HCT116 (cell line): ENCODE results near the gene MYO1A. TPM values are rescaled to one million over a fixed set of nuclear protein-coding genes. Genes with fewer than 3 reads are reported as not detected.

Experiments used
- ATAC-seq: fragments of 200-7000 bp; cut with Tn5 transposase; 2 replicates; pipeline ENCODE4 v1.9.1; 2020; ENCODE audit warnings: mild to moderate bottlenecking, moderate library complexity
- BruUV-seq: library from RNA; stranded (reverse); fragments of 400-500 nt; replicated peaks from 2 replicates; lab custom pipeline; 2021; lab: Mats Ljungman, UMichigan
- CTCF ChIA-PET: fragments of 300-600 bp; sonication (Branson Sonifier 250); formaldehyde crosslinking; loops from one replicate; lab custom pipeline; 2021; ENCODE audit warnings: antibody characterized with exemption; lab: Charles Lee
- POLR2A ChIA-PET: fragments of 300-600, 350-600 bp; sonication (Branson Sonifier 250); formaldehyde crosslinking; loops from one replicate; lab custom pipeline; 2021; ENCODE audit warnings: antibody characterized with exemption; lab: Charles Lee
- RAD21 ChIA-PET, 2 experiments: fragments of 300-600 bp; sonication (Branson Sonifier 250); formaldehyde crosslinking; loops; one replicate each; lab custom pipeline; 2023; ENCODE audit warnings: low total read pairs in 2 of 2; ENCODE audit not compliant: uncharacterized antibody in 2 of 2, unreplicated experiment in 2 of 2, low non-redundant PET in 1 of 2; lab: Charles Lee
- DNase-seq: peaks from one replicate; pipeline ENCODE4 v3.0.0-alpha.2; 2010; ENCODE audit warnings: low read depth, low spot score
- H2AFZ ChIP-seq: fragments of 200-600 bp; shearing (Covaris generic), sonication (generic); 2 replicates; pipeline ENCODE4 v1.6.1; 2017; ENCODE audit warnings: low read depth, mixed run types, mixed read lengths, antibody characterized with exemption, low read length; ENCODE audit not compliant: poor library complexity, severe bottlenecking
- H3K27ac ChIP-seq: 2 replicates; pipeline ENCODE4 v1.5.1; 2012; ENCODE audit warnings: low read depth, low read length
- H3K27me3 ChIP-seq: fragments of 200-600 bp; sonication (generic); 2 replicates; pipeline ENCODE4 v1.6.1; 2016; ENCODE audit warnings: mixed run types, low read length, mixed read lengths; ENCODE audit not compliant: insufficient read depth
- H3K36me3 ChIP-seq, 2 experiments: fragments of 200-500 bp in 1 of 2; fragments of 200-600 bp in 1 of 2; sonication (Bioruptor generic) in 1 of 2; sonication (generic) in 1 of 2; 2 replicates each; pipeline versions ENCODE4 v1.5.1 to v1.6.1; 2014 to 2016; ENCODE audit warnings: low read length in 2 of 2, inconsistent platforms in 1 of 2, mixed read lengths in 1 of 2, mixed run types in 1 of 2; ENCODE audit not compliant: insufficient read depth in 2 of 2, control insufficient read depth in 1 of 2
- H3K4me1 ChIP-seq, 2 experiments: fragments of 200-600 bp in 1 of 2; sonication (generic) in 1 of 2; 2 replicates each; pipeline versions ENCODE4 v1.5.1 to v1.6.1; 2012 to 2017; ENCODE audit warnings: low read length in 2 of 2, inconsistent platforms in 1 of 2, mild to moderate bottlenecking in 1 of 2, mixed read lengths in 1 of 2, mixed run types in 1 of 2, moderate library complexity in 1 of 2; ENCODE audit not compliant: insufficient read depth in 2 of 2, control insufficient read depth in 1 of 2
- H3K4me2 ChIP-seq: fragments of 200-600 bp; sonication (generic); 2 replicates; pipeline ENCODE4 v1.6.1; 2017; ENCODE audit warnings: mixed run types, low read length, mixed read lengths
- H3K4me3 ChIP-seq, 2 experiments: fragments of 200-600 bp in 1 of 2; sonication (generic) in 1 of 2; replicated peaks in 1 of 2; 2 replicates each; pipeline ENCODE4 v1.5.1; 2011 to 2016; ENCODE audit warnings: low read length in 2 of 2, control low read depth in 1 of 2, low read depth in 1 of 2, mild to moderate bottlenecking in 1 of 2, mixed read lengths in 1 of 2, mixed run types in 1 of 2
- H3K79me2 ChIP-seq: fragments of 200-600 bp; sonication (generic); 2 replicates; pipeline ENCODE4 v1.6.1; 2017; ENCODE audit warnings: mild to moderate bottlenecking, mixed run types, low read length, moderate library complexity, mixed read lengths; ENCODE audit not compliant: insufficient read depth
- H3K9ac ChIP-seq: fragments of 200-600 bp; sonication (generic); 2 replicates; pipeline ENCODE4 v1.6.1; 2016; ENCODE audit warnings: low read length, mixed read lengths
- H3K9me2 ChIP-seq: fragments of 200-600 bp; sonication (generic), shearing (Covaris generic); 2 replicates; pipeline ENCODE4 v1.6.1; 2017; ENCODE audit warnings: mixed run types, mild to moderate bottlenecking, moderate library complexity; ENCODE audit not compliant: insufficient read depth
- H3K9me3 ChIP-seq, 2 experiments: fragments of 200-500 bp in 1 of 2; fragments of 200-600 bp in 1 of 2; sonication (Bioruptor generic) in 1 of 2; sonication (generic) in 1 of 2; 2 replicates each; pipeline ENCODE4 v1.6.1; 2014 to 2017; ENCODE audit warnings: low read length in 2 of 2, mixed read lengths in 2 of 2, inconsistent platforms in 1 of 2, low read depth in 1 of 2, mild to moderate bottlenecking in 1 of 2, mixed run types in 1 of 2, moderate library complexity in 1 of 2; ENCODE audit not compliant: control insufficient read depth in 1 of 2, insufficient read depth in 1 of 2
- H4K20me1 ChIP-seq: fragments of 200-600 bp; sonication (generic), shearing (Covaris generic); 2 replicates; pipeline ENCODE4 v1.6.1; 2017; ENCODE audit warnings: mixed run types, mild to moderate bottlenecking, moderate library complexity; ENCODE audit not compliant: insufficient read depth
- CBX3 ChIP-seq: IDR thresholded peaks from 2 replicates; pipeline ENCODE4 v1.6.1; 2012; ENCODE audit warnings: low read depth
- CEBPB ChIP-seq: IDR thresholded peaks from 2 replicates; pipeline ENCODE4 v1.6.1; 2012; ENCODE audit warnings: low read depth
- EGR1 ChIP-seq: IDR thresholded peaks from 2 replicates; pipeline ENCODE4 v1.6.1; 2012; ENCODE audit warnings: low read depth
- ELF1 ChIP-seq: IDR thresholded peaks from 2 replicates; pipeline ENCODE4 v1.6.1; 2012; ENCODE audit warnings: low read depth, borderline replicate concordance
- EZH2 ChIP-seq: fragments of 200-600 bp; sonication (generic); IDR thresholded peaks from 2 replicates; pipeline ENCODE4 v1.6.1; 2017; ENCODE audit warnings: antibody characterized with exemption, mixed run types
- EZH2phosphoT487 ChIP-seq: fragments of 200-600 bp; IDR thresholded peaks from 2 replicates; pipeline ENCODE4 v1.6.1; 2018; ENCODE audit warnings: antibody characterized with exemption, borderline replicate concordance
- FOSL1 ChIP-seq: IDR thresholded peaks from 2 replicates; pipeline ENCODE4 v1.6.1; 2012; ENCODE audit warnings: low read depth
- RAD21 ChIP-seq: IDR thresholded peaks from 2 replicates; pipeline ENCODE4 v1.6.1; 2012; ENCODE audit warnings: low read depth, mild to moderate bottlenecking
- SRF ChIP-seq: IDR thresholded peaks from 2 replicates; pipeline ENCODE4 v1.6.1; 2012; ENCODE audit warnings: low read depth
- ZFX ChIP-seq: fragments of 450-650 bp; IDR thresholded peaks from 2 replicates; pipeline ENCODE4 v1.6.1; 2017
- intact Hi-C: fragments of 100-400 bp; cut with micrococcal nuclease; formaldehyde crosslinking; loops from 2 replicates; pipeline ENCODE4 v1.10.0; 2022
- total RNA-seq: library from RNA; stranded (reverse); gene quantifications from one replicate; pipeline ENCODE4 v1.2.1, GENCODE V29; 2021; ENCODE audit not compliant: unreplicated experiment
- TF ChIP-seq, protein P1 (sequence below): IDR thresholded peaks from 2 replicates; pipeline ENCODE4 v1.6.1; 2012; ENCODE audit warnings: low read depth
- TF ChIP-seq, protein P2 (sequence below): IDR thresholded peaks from 2 replicates; pipeline ENCODE4 v1.6.1; 2011; ENCODE audit warnings: mild to moderate bottlenecking, low read length, moderate library complexity; ENCODE audit not compliant: insufficient replicate concordance; ENCODE audit errors: extremely low read depth
- TF ChIP-seq, protein P3 (sequence below): IDR thresholded peaks from 2 replicates; pipeline ENCODE4 v1.6.1; 2012
- TF ChIP-seq, protein P4 (sequence below): IDR thresholded peaks from 2 replicates; pipeline ENCODE4 v1.6.1; 2012

The MYO1A gene
- total RNA-seq, 1 experiment from 2014 or later: 0.76 TPM

DNA sequence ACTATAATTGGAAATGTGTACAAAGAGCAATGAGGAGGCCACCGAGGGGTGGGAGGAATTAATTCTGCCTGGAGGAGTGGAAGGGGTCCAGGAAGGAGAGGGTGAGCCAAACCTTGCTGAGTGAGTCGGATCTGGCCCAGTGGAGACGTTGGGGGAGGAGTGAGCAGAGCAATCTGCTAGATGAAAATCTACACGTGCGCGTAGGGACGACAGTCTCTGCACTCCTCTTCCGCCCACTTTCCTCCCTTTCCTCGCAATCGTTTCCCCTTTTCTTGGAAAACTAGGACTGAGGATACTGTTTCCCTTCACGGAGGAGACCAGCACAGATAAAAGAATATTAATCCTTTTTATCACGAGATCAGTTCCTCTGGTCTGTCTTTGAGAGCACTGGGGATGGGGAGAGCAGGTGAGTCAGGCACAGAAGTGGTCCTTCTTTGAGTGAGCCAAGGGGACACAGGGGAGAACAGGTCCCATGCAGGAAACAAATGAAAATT is 36.1 kb upstream of the MYO1A start (continued):
- TF ChIP-seq FOSL1 (no peak), SRF (no peak), RAD21 (no peak), ELF1 (no peak)
- TF ChIP-seq, protein P1, sequence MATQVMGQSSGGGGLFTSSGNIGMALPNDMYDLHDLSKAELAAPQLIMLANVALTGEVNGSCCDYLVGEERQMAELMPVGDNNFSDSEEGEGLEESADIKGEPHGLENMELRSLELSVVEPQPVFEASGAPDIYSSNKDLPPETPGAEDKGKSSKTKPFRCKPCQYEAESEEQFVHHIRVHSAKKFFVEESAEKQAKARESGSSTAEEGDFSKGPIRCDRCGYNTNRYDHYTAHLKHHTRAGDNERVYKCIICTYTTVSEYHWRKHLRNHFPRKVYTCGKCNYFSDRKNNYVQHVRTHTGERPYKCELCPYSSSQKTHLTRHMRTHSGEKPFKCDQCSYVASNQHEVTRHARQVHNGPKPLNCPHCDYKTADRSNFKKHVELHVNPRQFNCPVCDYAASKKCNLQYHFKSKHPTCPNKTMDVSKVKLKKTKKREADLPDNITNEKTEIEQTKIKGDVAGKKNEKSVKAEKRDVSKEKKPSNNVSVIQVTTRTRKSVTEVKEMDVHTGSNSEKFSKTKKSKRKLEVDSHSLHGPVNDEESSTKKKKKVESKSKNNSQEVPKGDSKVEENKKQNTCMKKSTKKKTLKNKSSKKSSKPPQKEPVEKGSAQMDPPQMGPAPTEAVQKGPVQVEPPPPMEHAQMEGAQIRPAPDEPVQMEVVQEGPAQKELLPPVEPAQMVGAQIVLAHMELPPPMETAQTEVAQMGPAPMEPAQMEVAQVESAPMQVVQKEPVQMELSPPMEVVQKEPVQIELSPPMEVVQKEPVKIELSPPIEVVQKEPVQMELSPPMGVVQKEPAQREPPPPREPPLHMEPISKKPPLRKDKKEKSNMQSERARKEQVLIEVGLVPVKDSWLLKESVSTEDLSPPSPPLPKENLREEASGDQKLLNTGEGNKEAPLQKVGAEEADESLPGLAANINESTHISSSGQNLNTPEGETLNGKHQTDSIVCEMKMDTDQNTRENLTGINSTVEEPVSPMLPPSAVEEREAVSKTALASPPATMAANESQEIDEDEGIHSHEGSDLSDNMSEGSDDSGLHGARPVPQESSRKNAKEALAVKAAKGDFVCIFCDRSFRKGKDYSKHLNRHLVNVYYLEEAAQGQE: no peak
- TF ChIP-seq, protein P2, sequence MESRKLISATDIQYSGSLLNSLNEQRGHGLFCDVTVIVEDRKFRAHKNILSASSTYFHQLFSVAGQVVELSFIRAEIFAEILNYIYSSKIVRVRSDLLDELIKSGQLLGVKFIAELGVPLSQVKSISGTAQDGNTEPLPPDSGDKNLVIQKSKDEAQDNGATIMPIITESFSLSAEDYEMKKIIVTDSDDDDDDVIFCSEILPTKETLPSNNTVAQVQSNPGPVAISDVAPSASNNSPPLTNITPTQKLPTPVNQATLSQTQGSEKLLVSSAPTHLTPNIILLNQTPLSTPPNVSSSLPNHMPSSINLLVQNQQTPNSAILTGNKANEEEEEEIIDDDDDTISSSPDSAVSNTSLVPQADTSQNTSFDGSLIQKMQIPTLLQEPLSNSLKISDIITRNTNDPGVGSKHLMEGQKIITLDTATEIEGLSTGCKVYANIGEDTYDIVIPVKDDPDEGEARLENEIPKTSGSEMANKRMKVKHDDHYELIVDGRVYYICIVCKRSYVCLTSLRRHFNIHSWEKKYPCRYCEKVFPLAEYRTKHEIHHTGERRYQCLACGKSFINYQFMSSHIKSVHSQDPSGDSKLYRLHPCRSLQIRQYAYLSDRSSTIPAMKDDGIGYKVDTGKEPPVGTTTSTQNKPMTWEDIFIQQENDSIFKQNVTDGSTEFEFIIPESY: no peak
- TF ChIP-seq, protein P3, sequence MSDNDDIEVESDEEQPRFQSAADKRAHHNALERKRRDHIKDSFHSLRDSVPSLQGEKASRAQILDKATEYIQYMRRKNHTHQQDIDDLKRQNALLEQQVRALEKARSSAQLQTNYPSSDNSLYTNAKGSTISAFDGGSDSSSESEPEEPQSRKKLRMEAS: no peak

DNA sequence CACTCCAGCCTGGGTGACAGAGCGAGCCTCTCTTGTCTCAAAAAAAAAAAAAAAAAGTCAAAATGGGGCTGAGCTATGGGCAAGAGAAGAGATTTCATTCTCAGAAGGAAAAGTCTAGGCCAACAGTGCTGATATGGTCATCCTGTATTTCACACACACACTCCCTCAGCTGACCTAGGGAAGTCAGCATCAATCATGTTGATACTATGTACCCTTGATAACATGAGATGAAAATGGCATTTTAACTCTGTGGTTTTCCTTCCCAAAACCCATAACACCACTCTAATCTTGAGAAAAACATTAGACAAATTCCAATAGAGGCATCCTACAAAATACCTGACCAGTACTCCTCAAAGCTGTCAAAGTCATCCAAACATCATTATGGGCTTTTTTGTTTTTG is 30.9 kb upstream of the MYO1A start:
- H3K9ac ChIP-seq: no peak overlapping the region
- BruUV-seq: no TSS peak
- ChIA-PET CTCF (interaction anchor here (1.4 kb wide), 1 partner anchor 445 kb away, joined by 3 read pairs; no protein-coding TSS in a partner anchor), POLR2A (interaction anchor here (3.6 kb wide), 1 partner anchor 15 kb away, joined by 32 read pairs; no protein-coding TSS in a partner anchor), RAD21 (interaction anchor here in 1 of 2 experiments (0.7 kb wide), 1 partner anchor 28 kb away, joined by 3 read pairs; no protein-coding TSS in a partner anchor)
- H3K4me3 ChIP-seq: no peak overlapping the region
- H2AFZ ChIP-seq: no peak overlapping the region
- H3K9me3 ChIP-seq: no peaks in the 10 kb centered on the region
- TF ChIP-seq FOSL1 (no peak), EZH2 (no peak), EGR1 (no peak), SRF (no peak), RAD21 (no peak), CBX3 (no peak), ZFX (no peak), CEBPB (no peak), ELF1 (no peak), EZH2phosphoT487 (no peak)
- TF ChIP-seq, protein P2: no peak
- TF ChIP-seq, protein P4, sequence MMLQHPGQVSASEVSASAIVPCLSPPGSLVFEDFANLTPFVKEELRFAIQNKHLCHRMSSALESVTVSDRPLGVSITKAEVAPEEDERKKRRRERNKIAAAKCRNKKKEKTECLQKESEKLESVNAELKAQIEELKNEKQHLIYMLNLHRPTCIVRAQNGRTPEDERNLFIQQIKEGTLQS: no peak
- TF ChIP-seq, protein P3: no peak
- intact Hi-C loops: no loop called here
- H3K27me3 ChIP-seq: no peaks in the 10 kb centered on the region
- no peaks in the 10 kb centered on the region for H4K20me1 ChIP-seq
- DNase-seq: no peak
- H3K79me2 ChIP-seq: peaks cover 21% of the 10 kb centered on the region
- no peaks in the 10 kb centered on the region for H3K9me2 ChIP-seq
- ATAC-seq: no peak
- H3K4me2 ChIP-seq: no peak overlapping the region
- H3K27ac ChIP-seq: no peak overlapping the region
- no peaks in the 10 kb centered on the region for H3K36me3 ChIP-seq
- peaks cover 18 to 26% of the 10 kb centered on the region in 2 experiments for H3K4me1 ChIP-seq
